ENCODE data around the gene CLEC2B. TPM values are rescaled to one million over a fixed set of nuclear protein-coding genes. Genes with fewer than 3 reads are reported as not detected.
"Not testable (repeated sequence)": the region's sequence is repeated elsewhere in the genome, so short reads cannot be mapped to it uniquely, and the experiment has no call there.

Gene CLEC2B
- total RNA-seq, 4 donors from 2014 or later, result 3.3 to 11.3 (median 7.6) TPM

DNA sequence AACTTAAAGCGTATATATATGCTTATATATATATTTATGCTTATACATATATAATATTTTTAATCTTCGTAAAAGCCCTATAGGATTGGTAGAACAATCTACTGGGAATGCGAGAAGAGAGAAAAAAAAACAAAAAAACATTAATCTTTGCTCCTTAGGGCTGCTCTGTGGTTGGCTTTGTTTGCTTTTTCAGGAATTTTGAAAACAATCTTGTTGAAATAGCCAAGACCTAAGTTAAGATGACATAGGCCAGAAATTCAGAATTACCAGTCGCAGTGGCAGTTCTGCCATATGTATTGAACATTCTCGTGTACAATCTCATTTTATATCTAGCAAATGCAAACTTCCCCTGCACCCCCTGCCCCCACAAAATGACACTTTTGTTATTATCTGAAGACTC is 12.8 kb upstream of the CLEC2B start:
- no peaks in the 10 kb centered on the region for H3K36me3 ChIP-seq
- WGBS, result 83% methylated on average over 5 of the region's 5 CpGs
- H3K27me3 ChIP-seq, result no peaks in the 10 kb centered on the region
- H3K9me3 ChIP-seq, result no peaks in the 10 kb centered on the region
- DNase-seq (ENCODE audit: extremely low spot score), result no peak
- no peak for TF ChIP-seq POLR2AphosphoS5 (IDR thresholded peaks at IDR 0.05)
- TF ChIP-seq POLR2A (IDR thresholded peaks at IDR 0.05; ENCODE audit: low read depth), result no peak
- no peak for TF ChIP-seq EP300 (IDR thresholded peaks at IDR 0.05)
- TF ChIP-seq, protein P1, sequence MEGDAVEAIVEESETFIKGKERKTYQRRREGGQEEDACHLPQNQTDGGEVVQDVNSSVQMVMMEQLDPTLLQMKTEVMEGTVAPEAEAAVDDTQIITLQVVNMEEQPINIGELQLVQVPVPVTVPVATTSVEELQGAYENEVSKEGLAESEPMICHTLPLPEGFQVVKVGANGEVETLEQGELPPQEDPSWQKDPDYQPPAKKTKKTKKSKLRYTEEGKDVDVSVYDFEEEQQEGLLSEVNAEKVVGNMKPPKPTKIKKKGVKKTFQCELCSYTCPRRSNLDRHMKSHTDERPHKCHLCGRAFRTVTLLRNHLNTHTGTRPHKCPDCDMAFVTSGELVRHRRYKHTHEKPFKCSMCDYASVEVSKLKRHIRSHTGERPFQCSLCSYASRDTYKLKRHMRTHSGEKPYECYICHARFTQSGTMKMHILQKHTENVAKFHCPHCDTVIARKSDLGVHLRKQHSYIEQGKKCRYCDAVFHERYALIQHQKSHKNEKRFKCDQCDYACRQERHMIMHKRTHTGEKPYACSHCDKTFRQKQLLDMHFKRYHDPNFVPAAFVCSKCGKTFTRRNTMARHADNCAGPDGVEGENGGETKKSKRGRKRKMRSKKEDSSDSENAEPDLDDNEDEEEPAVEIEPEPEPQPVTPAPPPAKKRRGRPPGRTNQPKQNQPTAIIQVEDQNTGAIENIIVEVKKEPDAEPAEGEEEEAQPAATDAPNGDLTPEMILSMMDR (IDR thresholded peaks at IDR 0.05), result no peak
- H3K4me3 ChIP-seq, result no peak overlapping the region
- no peaks in the 10 kb centered on the region for H3K4me1 ChIP-seq
- H3K27ac ChIP-seq (replicated peaks in 1 of 4), result no peak overlapping the region
- intact Hi-C loops (cut with DNase I), result no loop called here

DNA sequence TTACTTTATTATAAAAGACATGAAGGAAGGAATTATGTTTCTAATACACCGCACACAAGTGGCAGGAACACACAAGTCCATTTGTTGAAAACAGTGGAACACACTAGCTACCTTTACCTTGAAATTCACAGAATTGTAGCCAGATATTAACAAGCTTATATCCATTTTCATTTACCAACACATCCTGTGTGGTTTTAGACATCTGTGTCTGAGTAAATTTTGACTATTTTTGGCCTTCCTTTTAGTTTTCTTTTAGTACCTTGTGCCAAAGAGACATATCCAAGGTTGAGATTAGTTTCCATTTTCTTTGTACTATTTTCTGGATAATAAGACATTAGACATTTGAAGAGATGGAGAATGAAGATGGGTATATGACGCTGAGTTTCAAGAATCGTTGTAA is 12.1 kb upstream of the CLEC2B start, which contains the start of gene KLRF2:
Gene KLRF2, plus strand, starts transcription at position 244 of the 400 bp plus-strand sequence. Its CDS starts 107 bp downstream, at position 351.
- DNase-seq (ENCODE audit: extremely low spot score), result no peak
- H3K36me3 ChIP-seq, result no peaks in the 10 kb centered on the region
- H3K9me3 ChIP-seq, result no peaks in the 10 kb centered on the region
- no peaks in the 10 kb centered on the region for H3K27me3 ChIP-seq
- TF ChIP-seq POLR2A (IDR thresholded peaks at IDR 0.05; ENCODE audit: low read depth) (no peak), POLR2AphosphoS5 (IDR thresholded peaks at IDR 0.05) (no peak), EP300 (IDR thresholded peaks at IDR 0.05) (no peak)
- TF ChIP-seq, protein P1 (IDR thresholded peaks at IDR 0.05), result no peak
- H3K4me1 ChIP-seq, result no peaks in the 10 kb centered on the region
- 92% methylated on average over 3 of the region's 3 CpGs for WGBS
- intact Hi-C loops (cut with DNase I), result no loop called here
- no peak within 1 kb of the TSS for H3K4me3 ChIP-seq
- H3K27ac ChIP-seq (replicated peaks in 1 of 4), result no peak within 1 kb of the TSS

DNA sequence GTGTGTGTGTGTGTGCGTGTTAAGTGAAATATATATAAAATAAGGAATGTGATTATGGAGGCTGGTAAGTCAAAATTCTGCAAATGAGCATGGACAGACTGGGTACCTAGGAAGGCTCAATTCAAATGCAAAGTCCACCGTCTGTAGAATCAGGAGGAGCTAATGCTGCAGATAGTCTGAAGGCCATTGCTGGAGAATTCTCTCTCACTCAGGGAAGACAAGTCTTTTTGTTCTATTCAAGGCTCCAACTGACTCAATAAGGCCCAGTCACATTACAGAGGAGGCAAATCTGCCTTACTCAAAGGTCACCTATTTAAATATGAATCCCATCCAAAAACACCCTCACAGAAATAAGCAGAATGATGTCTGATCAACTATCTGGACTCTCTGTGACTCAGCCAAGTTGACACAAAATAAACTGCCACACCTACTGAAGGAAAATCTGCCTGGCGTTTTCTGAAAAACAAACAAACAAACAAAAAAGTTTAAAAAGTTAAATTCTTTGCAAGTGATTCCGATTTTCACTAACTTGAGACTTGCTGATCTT is 11.5 kb upstream of the CLEC2B start:
- DNase-seq (ENCODE audit: extremely low spot score), result no peak
- H3K27ac ChIP-seq (replicated peaks in 1 of 4), result no peak overlapping the region
- no peaks in the 10 kb centered on the region for H3K4me1 ChIP-seq
- H3K27me3 ChIP-seq, result no peaks in the 10 kb centered on the region
- WGBS, result 75% methylated on average over 4 of the region's 4 CpGs
- no peak for TF ChIP-seq EP300 (IDR thresholded peaks at IDR 0.05)
- TF ChIP-seq, protein P1 (IDR thresholded peaks at IDR 0.05), result no peak
- no peak for TF ChIP-seq POLR2A (IDR thresholded peaks at IDR 0.05; ENCODE audit: low read depth)
- TF ChIP-seq POLR2AphosphoS5 (IDR thresholded peaks at IDR 0.05), result no peak
- no peak overlapping the region for H3K4me3 ChIP-seq
- H3K36me3 ChIP-seq, result no peaks in the 10 kb centered on the region
- intact Hi-C loops (cut with DNase I), result no loop called here
- H3K9me3 ChIP-seq, result no peaks in the 10 kb centered on the region

DNA sequence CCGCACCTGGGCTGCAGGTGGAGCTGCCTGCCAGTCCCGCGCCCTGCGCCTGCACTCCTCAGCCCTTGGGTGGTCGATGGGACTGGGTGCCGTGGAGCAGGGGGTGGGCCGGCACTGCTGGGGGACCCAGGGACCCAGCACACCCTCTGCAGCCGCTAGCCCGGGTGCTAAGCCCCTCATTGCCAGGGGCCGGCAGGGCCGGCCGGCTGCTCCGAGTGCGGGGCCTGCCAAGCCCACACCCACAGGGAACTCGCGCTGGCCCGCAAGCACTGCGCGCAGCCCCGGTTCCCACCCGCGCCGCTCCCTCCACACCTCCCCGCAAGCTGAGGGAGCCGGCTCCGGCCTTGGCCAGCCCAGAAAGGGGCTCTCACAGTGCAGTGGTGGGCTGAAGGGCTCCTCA is 7.0 kb upstream of the CLEC2B start:
- H3K36me3 ChIP-seq; H3K27ac ChIP-seq (replicated peaks in 1 of 4); H3K9me3 ChIP-seq; intact Hi-C loops (cut with DNase I); H3K4me1 ChIP-seq; H3K4me3 ChIP-seq; H3K27me3 ChIP-seq; DNase-seq (ENCODE audit: extremely low spot score): not testable (repeated sequence)
- 99% methylated on average over 14 of the region's 26 CpGs for WGBS

DNA sequence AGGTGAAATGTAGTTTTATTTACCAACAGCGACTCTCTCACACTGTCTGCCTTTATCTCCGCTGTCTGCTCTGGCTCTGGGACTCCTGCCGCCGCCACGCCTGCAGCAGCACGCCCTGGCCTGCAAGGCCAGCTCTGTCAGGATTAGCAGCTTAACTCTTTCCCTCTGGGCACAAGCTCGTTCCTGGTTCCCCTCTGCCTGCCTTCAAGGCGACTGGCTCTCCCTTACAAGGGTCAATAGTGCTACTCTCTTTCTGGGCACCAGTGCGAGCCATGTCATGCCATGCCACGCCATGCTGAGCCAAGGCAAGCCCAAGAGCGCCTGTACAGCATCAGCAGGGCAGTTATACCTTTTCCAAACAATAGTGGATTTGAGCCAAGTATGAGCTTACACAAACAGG is 3.6 kb upstream of the CLEC2B start:
- no peaks in the 10 kb centered on the region for H3K36me3 ChIP-seq
- H3K4me1 ChIP-seq, result no peaks in the 10 kb centered on the region
- intact Hi-C loops (cut with DNase I), result no loop called here
- no peak overlapping the region for H3K4me3 ChIP-seq
- no peak for DNase-seq (ENCODE audit: extremely low spot score)
- H3K27me3 ChIP-seq, result no peaks in the 10 kb centered on the region
- no peaks in the 10 kb centered on the region for H3K9me3 ChIP-seq
- no peak overlapping the region for H3K27ac ChIP-seq (replicated peaks in 1 of 4)
- WGBS, result 83% methylated on average over 7 of the region's 11 CpGs
- TF ChIP-seq POLR2A (IDR thresholded peaks at IDR 0.05; ENCODE audit: low read depth) (no peak), EP300 (IDR thresholded peaks at IDR 0.05) (no peak), POLR2AphosphoS5 (IDR thresholded peaks at IDR 0.05) (no peak)
- TF ChIP-seq, protein P1 (IDR thresholded peaks at IDR 0.05), result no peak

Data from esophagus muscularis mucosa (tissue), 4 donors.